Trophoblast cell (in vitro differentiated cells and primary cell): ENCODE data around the gene CYSTM1.
A peak's percentile ranks its signal among the peaks of the same experiment; 100 is the strongest.

ENCODE experiments used
- DNase-seq, 2 donors: peaks; one replicate each; pipeline ENCODE4 v3.0.0-alpha.2; 2016
- H2AFZ ChIP-seq: 2 replicates; pipeline ENCODE4 v1.6.1; 2013; ENCODE audit warnings: low read length, moderate library complexity, mild to moderate bottlenecking; ENCODE audit not compliant: insufficient read depth, poor library complexity
- H2AK5ac ChIP-seq: 2 replicates; pipeline ENCODE4 v1.6.1; 2013; ENCODE audit warnings: mild to moderate bottlenecking, low read length
- H2BK120ac ChIP-seq: 2 replicates; pipeline ENCODE4 v1.6.1; 2013; ENCODE audit warnings: low read length, mild to moderate bottlenecking, moderate library complexity; ENCODE audit not compliant: insufficient read depth, poor library complexity
- H2BK12ac ChIP-seq: 2 replicates; pipeline ENCODE4 v1.6.1; 2013; ENCODE audit warnings: mild to moderate bottlenecking, low read length, moderate library complexity
- H2BK5ac ChIP-seq: 2 replicates; pipeline ENCODE4 v1.6.1; 2013; ENCODE audit warnings: low read length, low read depth, moderate library complexity, mild to moderate bottlenecking; ENCODE audit not compliant: poor library complexity
- H3K14ac ChIP-seq: 2 replicates; pipeline ENCODE4 v1.6.1; 2013; ENCODE audit warnings: mild to moderate bottlenecking, low read length
- H3K18ac ChIP-seq: 2 replicates; pipeline ENCODE4 v1.6.1; 2013; ENCODE audit warnings: mild to moderate bottlenecking, low read length
- H3K23ac ChIP-seq: 2 replicates; pipeline ENCODE4 v1.6.1; 2013; ENCODE audit warnings: low read length
- H3K27ac ChIP-seq: 2 replicates; pipeline ENCODE4 v1.5.1; 2013; ENCODE audit warnings: low read depth, mild to moderate bottlenecking, inconsistent platforms, low read length, moderate library complexity
- H3K27me3 ChIP-seq: 2 replicates; pipeline ENCODE4 v1.6.1; 2013; ENCODE audit warnings: inconsistent platforms, mild to moderate bottlenecking, low read length, moderate library complexity; ENCODE audit not compliant: insufficient read depth
- H3K36me3 ChIP-seq, 2 experiments: 1 replicate in 1 of 2; 2 replicates in 1 of 2; pipeline ENCODE4 v1.6.1; 2013; ENCODE audit warnings: low read length in 2 of 2, mild to moderate bottlenecking in 2 of 2, moderate library complexity in 1 of 2; ENCODE audit not compliant: insufficient read depth in 2 of 2, control insufficient read depth in 1 of 2
- H3K4ac ChIP-seq: 2 replicates; pipeline ENCODE4 v1.6.1; 2013; ENCODE audit warnings: low read depth, mild to moderate bottlenecking, low read length, moderate library complexity
- H3K4me1 ChIP-seq, 2 experiments: 1 replicate in 1 of 2; 2 replicates in 1 of 2; pipeline ENCODE4 v1.6.1; 2013; ENCODE audit warnings: low read length in 2 of 2, mild to moderate bottlenecking in 2 of 2, moderate library complexity in 1 of 2; ENCODE audit not compliant: insufficient read depth in 2 of 2, control insufficient read depth in 1 of 2
- H3K4me2 ChIP-seq: 2 replicates; pipeline ENCODE4 v1.6.1; 2013; ENCODE audit warnings: inconsistent platforms, mild to moderate bottlenecking, low read length, moderate library complexity
- H3K4me3 ChIP-seq: 2 replicates; pipeline ENCODE4 v1.5.1; 2013; ENCODE audit warnings: mild to moderate bottlenecking, low read depth, low read length, inconsistent platforms
- H3K79me1 ChIP-seq: one replicate; pipeline ENCODE4 v1.6.1; 2013; ENCODE audit warnings: low read length
- H3K79me2 ChIP-seq: 2 replicates; pipeline ENCODE4 v1.6.1; 2013; ENCODE audit warnings: low read length, mild to moderate bottlenecking; ENCODE audit not compliant: control insufficient read depth, insufficient read depth, poor library complexity
- H3K9ac ChIP-seq: 2 replicates; pipeline ENCODE4 v1.6.1; 2013; ENCODE audit warnings: mild to moderate bottlenecking, low read length
- H3K9me3 ChIP-seq: 2 replicates; pipeline ENCODE4 v1.6.1; 2013; ENCODE audit warnings: low read depth, mild to moderate bottlenecking, control low read depth, inconsistent platforms, low read length; ENCODE audit not compliant: insufficient read depth
- H4K12ac ChIP-seq: 2 replicates; pipeline ENCODE4 v1.6.1; 2013; ENCODE audit warnings: low read depth, mild to moderate bottlenecking, low read length, moderate library complexity
- H4K8ac ChIP-seq: 2 replicates; pipeline ENCODE4 v1.6.1; 2013; ENCODE audit warnings: low read depth, mild to moderate bottlenecking, low read length, moderate library complexity
- H4K91ac ChIP-seq: one replicate; pipeline ENCODE4 v1.6.1; 2013; ENCODE audit warnings: low read depth, mild to moderate bottlenecking, low read length, moderate library complexity
- WGBS: extraction: QIAGEN DNeasy Blood & Tissue Kit; methylation state at CpG from one replicate; pipeline ENCODE4 v1.1.7; 2013; ENCODE audit warnings: missing lambda C conversion rate; ENCODE audit not compliant: insufficient read length, insufficient coverage; ENCODE audit errors: extremely low coverage; 5-methylcytosine and 5-hydroxymethylcytosine counted together

Gene CYSTM1

DNA sequence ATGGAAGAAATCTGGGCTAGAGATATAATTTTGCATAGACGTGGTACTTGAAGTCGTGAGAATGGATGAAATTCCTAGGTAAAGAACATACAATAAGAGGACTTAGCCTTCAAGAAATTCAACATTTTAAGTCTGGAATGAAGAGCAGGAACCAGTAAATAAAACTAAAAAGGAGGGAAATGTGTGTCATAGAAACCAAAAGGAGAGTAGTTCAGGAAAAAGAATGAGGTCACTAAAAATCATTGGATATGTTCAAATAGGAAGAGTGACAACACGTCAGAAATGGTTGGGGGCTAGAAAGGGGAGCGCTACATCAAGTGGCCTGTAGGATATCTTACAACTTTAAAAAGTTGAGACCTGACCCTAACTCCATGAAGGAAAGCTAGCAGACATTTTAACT lies 83.9 kb downstream of the CYSTM1 start:
- H3K4ac ChIP-seq: no peak overlapping the region
- H2BK5ac ChIP-seq: no peak overlapping the region
- WGBS: no CpG with 5 or more reads among the region's 4 CpGs

DNA sequence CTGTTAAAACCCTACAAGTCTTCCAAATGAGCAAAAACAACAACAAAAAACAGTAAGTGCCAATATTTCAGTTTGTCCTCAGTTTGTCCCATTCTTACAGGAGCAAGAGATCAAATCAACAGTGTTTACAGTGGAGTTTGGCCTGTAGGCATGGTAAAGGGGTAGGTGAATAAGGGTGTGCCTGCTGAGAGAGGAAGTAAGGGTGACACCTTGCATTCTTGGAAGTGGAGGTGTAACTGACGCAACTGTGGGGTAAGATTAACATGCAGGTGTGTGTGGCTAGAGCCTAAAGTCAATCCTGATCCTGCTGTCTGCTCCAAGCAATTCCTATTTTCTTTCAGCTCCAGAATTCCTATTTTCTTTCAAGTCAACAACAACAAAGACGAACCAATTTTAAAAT lies 84.5 kb downstream of the CYSTM1 start:
- Histone ChIP-seq H3K27me3 (no peaks in the 10 kb centered on the region), H2BK5ac (no peak overlapping the region), H3K23ac (peak overlapping the region; percentile 1), H4K8ac (no peak overlapping the region), H3K4me2 (no peak overlapping the region), H3K27ac (no peak overlapping the region), H4K91ac (no peak overlapping the region), H2BK120ac (no peak overlapping the region), H3K9me3 (no peaks in the 10 kb centered on the region), H3K79me2 (no peaks in the 10 kb centered on the region), H3K36me3 (peaks cover 0 to 6% of the 10 kb centered on the region in 2 experiments), H3K79me1 (no peaks in the 10 kb centered on the region), H2BK12ac (no peak overlapping the region), H4K12ac (no peak overlapping the region), H3K14ac (no peak overlapping the region), H3K18ac (no peak overlapping the region), H2AFZ (no peak overlapping the region), H3K4me1 (peaks cover 0 to 4% of the 10 kb centered on the region in 2 experiments), H3K4ac (no peak overlapping the region), H3K9ac (no peak overlapping the region), H3K4me3 (no peak overlapping the region), H2AK5ac (no peak overlapping the region)
- DNase-seq: no peak
- WGBS: no CpG with 5 or more reads among the region's 2 CpGs

More for the DNA sequence above, 83.9 kb downstream of the CYSTM1 start:
- H3K14ac ChIP-seq: no peak overlapping the region
- H4K12ac ChIP-seq: no peak overlapping the region
- no peaks in the 10 kb centered on the region for H3K27me3 ChIP-seq
- no peaks in the 10 kb centered on the region for H3K9me3 ChIP-seq
- H3K23ac ChIP-seq: no peak overlapping the region
- no peak overlapping the region for H4K91ac ChIP-seq
- no peak overlapping the region for H3K9ac ChIP-seq
- peaks cover 0 to 7% of the 10 kb centered on the region in 2 experiments for H3K4me1 ChIP-seq
- H3K79me1 ChIP-seq: no peaks in the 10 kb centered on the region
- no peak overlapping the region for H3K4me2 ChIP-seq
- no peaks in the 10 kb centered on the region for H3K79me2 ChIP-seq
- H3K18ac ChIP-seq: no peak overlapping the region
- no peak overlapping the region for H3K4me3 ChIP-seq
- no peak overlapping the region for H4K8ac ChIP-seq
- H2BK120ac ChIP-seq: no peak overlapping the region
- H2BK12ac ChIP-seq: no peak overlapping the region
- H2AFZ ChIP-seq: no peak overlapping the region
- DNase-seq: no peak
- peaks cover 0 to 6% of the 10 kb centered on the region in 2 experiments for H3K36me3 ChIP-seq
- H2AK5ac ChIP-seq: no peak overlapping the region
- no peak overlapping the region for H3K27ac ChIP-seq

DNA sequence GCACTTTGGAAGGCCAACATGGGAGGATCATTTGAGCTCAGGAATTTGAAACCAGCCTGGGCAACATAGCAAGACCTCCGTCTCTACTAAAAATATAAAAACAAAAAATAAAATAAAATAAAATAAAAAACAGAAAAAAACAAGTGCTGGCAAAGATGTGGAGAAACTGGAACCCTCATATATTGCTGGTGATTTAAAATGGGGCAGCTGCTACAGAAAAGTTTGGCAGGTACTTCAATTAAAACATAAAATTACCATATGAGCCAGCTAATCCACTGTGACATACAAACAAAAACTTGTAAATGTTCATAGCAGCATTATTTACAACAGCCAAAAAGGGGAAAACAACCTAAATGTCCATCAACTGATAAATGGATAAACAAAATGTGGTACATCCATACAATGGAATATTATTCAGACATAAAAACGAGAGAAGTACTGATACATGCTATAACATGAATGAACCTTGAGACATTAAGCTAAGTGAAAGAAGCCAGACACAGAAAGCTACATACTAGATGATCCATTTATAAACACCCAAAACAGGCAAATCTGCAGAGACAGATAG lies 85.2 kb downstream of the CYSTM1 start:
- H2BK120ac ChIP-seq: no peak overlapping the region
- no peaks in the 10 kb centered on the region for H3K9me3 ChIP-seq
- no peak overlapping the region for H3K4me2 ChIP-seq
- no peak overlapping the region for H3K23ac ChIP-seq
- H3K4ac ChIP-seq: no peak overlapping the region
- no peak overlapping the region for H4K8ac ChIP-seq
- H2AFZ ChIP-seq: no peak overlapping the region
- no peak overlapping the region for H4K12ac ChIP-seq
- WGBS: no CpG with 5 or more reads among the region's 2 CpGs
- no peak overlapping the region for H2BK12ac ChIP-seq
- DNase-seq: no peak
- no peak overlapping the region for H3K9ac ChIP-seq
- no peak overlapping the region for H2AK5ac ChIP-seq
- H3K4me1 ChIP-seq: peaks cover 0 to 4% of the 10 kb centered on the region in 2 experiments
- no peaks in the 10 kb centered on the region for H3K79me1 ChIP-seq
- no peaks in the 10 kb centered on the region for H3K79me2 ChIP-seq
- no peak overlapping the region for H3K14ac ChIP-seq
- no peak overlapping the region for H4K91ac ChIP-seq
- H3K27me3 ChIP-seq: no peaks in the 10 kb centered on the region
- H3K36me3 ChIP-seq: peaks cover 0 to 6% of the 10 kb centered on the region in 2 experiments
- H3K4me3 ChIP-seq: no peak overlapping the region
- no peak overlapping the region for H2BK5ac ChIP-seq
- no peak overlapping the region for H3K27ac ChIP-seq
- H3K18ac ChIP-seq: no peak overlapping the region

DNA sequence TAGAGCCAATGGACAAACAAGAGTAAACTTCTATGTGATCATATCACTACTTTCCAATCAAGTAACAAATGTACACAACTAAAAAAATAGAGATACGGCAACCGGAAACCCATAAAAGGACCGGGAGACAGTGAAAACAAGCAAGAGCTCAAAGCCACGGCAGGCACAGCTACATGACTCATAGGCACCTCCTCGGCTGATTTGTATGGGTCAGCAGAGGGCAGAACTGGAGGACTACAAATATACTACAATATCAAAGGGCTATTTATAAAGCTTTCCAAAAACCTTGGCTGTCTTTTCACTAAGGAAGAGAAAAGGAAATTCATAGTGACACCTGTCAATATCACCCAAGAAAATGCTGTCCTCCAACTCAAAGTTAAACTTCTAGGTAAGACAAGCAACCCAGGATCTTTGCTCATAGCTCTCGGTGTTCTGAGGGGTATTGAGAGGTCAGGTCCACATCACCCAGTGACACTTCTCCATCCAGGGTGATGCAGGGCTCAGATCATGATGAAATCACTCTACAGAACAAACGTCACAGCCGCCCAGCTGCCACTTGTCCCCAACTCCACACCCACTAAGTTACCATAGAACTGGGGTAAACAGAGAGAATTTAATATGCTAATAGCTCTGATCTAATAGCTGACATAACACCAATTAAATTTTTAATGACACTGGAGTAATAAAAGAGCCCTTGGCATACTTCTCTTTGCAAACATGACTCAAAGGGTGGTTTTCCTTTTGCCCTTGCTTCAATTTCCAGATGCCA lies 86.6 kb downstream of the CYSTM1 start:
- no peak overlapping the region for H3K4ac ChIP-seq
- no peak overlapping the region for H4K12ac ChIP-seq
- peak; percentile 33 to 58 for DNase-seq
- no peak overlapping the region for H3K27ac ChIP-seq
- no peak overlapping the region for H3K4me2 ChIP-seq
- no peaks in the 10 kb centered on the region for H3K9me3 ChIP-seq
- peaks cover 2 to 4% of the 10 kb centered on the region in 2 experiments for H3K4me1 ChIP-seq
- no peak overlapping the region for H3K9ac ChIP-seq
- no peak overlapping the region for H3K18ac ChIP-seq
- H3K79me2 ChIP-seq: no peaks in the 10 kb centered on the region
- H4K91ac ChIP-seq: no peak overlapping the region
- H3K4me3 ChIP-seq: no peak overlapping the region
- no peaks in the 10 kb centered on the region for H3K79me1 ChIP-seq
- no peak overlapping the region for H2BK5ac ChIP-seq
- no peak overlapping the region for H4K8ac ChIP-seq
- no peak overlapping the region for H2AFZ ChIP-seq
- H3K36me3 ChIP-seq: peaks cover 0 to 6% of the 10 kb centered on the region in 2 experiments
- no peak overlapping the region for H3K14ac ChIP-seq
- H2BK12ac ChIP-seq: no peak overlapping the region
- H2AK5ac ChIP-seq: no peak overlapping the region
- no peak overlapping the region for H2BK120ac ChIP-seq
- no peaks in the 10 kb centered on the region for H3K27me3 ChIP-seq
- WGBS: no CpG with 5 or more reads among the region's 8 CpGs
- no peak overlapping the region for H3K23ac ChIP-seq
